Measurements from ENCODE around the gene MEGF10. TPM values are rescaled to one million over a fixed set of nuclear protein-coding genes. Genes with fewer than 3 reads are reported as not detected.

MEGF10 gene
- total RNA-seq, 1 experiment from 2014 or later: 0.02 TPM

DNA sequence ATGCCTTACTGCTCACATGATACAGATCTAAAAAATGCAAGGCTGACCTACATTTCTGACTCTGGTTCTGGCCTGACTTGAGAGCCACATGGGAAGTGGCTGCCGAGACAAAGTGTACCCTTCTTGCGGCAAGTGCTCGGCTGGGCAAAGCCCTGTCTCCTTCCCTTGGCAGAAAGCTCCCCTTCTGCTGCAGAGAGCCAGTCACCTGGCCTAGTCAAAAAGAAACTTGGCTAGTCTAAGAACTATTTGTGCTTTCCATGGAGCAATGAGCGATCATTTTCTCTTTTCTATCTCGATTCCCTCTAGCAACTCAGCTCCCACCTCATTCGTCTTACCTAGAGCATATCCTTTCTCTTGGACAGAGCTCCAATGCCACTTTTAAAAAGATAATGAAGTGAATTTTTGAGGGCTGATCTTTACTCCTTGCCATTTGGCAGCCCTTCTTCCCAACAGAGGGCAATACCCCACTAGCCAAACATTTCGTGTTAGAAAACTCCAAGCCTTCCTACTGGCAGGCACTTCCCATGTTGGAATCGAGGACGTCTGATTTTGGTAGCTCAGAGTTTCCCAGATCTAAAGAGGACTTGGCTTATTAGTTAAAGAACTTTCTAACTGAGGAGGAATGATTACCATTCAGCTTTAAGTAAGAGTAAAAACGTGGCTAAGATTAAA lies 118.8 kb downstream of the MEGF10 start:
- DNase-seq (ENCODE audit: extremely low read depth, low read depth): no peak

DNA sequence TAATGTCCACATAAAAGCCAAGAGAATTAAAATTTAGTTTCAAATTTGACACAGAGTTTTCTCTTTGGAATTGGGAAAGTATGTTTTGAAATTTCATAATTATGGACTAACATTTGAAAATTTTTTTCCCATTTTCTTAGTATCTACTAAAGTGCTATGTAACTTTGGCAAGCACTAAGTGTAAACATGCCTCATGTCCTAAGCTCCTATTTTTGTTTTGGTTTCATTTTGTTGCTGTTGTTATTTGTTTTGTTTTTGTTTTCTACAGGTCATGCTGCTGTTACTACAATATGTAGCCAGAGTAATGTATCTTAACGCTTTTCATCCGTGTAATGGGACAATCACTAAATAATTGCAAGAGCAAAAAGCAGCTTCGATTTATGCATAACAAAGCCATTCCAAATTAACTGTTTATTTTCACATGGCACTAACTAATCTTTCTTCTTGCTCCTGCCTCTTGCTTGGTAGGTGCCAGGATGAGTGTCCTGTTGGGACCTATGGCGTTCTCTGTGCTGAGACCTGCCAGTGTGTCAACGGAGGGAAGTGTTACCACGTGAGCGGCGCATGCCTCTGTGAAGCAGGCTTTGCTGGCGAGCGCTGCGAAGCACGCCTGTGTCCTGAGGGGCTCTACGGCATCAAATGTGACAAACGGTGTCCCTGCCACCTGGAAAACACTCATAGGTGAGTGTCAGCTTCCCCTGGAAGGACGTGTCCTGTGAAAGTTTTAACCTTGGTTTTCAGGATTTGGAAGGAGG lies 119.5 kb downstream of the MEGF10 start:
- DNase-seq (ENCODE audit: extremely low read depth, low read depth): no peak

DNA sequence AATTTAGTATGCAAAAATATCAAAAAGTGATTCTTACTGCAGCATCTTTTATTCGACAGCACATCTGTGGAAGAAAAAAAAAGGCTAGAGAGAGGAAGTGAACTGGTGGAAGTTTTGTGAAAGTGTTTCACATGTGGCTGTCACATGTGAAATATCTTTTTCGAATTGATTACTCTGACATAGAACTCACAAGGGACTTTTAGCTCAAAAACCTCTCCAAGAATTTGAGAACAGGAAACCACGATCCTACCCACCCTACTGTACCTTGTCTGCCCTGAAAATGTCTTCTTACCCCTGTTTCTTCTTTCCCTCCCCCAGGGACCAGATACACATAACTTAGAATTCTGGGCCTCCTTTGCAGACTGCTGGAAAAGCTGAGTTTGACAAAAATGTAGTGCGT lies 120.4 kb downstream of the MEGF10 start:
- no peak for DNase-seq (ENCODE audit: extremely low read depth, low read depth)

DNA sequence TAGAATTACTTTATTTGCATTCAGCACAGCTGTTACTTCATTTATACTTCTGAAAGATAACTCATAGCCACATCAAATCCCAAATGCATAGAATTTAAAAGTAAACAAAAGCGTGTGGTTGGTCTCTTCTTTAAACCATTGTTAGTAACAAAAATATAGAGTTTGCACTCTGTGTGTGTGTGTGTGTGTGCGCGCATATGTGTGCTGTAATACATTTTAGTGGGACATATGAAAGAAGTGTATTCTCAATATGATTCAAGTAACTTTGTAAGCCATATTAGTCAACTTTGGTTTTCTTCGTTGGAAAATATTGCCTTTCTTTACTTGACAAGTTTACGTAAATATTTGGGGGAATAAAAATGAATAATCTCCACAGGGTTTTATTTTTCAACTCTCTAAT lies 120.8 kb downstream of the MEGF10 start:
- no peak for DNase-seq (ENCODE audit: extremely low read depth, low read depth)

DNA sequence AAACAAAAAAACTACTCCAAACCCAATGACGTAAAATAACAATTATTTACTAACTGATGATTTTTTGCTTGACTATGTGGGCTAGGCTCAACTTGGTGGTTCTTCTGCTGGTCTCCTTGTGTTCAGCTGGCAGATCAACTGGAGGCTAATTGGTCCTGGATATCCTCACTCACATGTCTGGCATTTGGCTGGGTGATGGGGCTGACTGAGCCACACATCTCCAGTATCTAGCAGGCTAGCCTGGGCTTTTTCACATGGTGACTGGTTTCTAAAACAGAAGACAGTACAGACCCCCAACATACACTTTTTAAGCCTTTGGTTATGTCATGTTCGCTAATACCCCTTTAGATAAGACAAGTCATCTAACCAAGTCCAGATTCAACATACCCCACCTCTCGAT lies 122.1 kb downstream of the MEGF10 start:
- DNase-seq (ENCODE audit: extremely low read depth, low read depth): no peak

DNA sequence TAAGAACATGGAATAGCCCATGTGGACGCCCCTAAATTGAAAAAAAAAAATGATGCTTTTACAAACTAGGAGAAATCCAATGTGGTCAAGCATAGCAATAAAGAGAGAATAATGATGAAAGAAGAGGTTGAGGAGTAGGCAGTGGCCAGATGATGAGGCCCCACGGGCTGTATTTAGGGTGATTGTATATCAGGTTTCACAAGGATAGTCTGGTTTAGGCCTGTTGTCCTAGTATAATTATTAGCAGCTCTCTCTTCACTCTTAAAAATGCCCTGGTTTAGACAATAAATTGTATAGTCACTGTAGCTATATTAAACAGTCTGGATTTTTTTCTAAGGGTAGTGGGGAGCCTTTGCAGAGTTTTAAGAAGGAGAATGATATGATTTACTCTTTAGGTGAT lies 124.4 kb downstream of the MEGF10 start:
- DNase-seq (ENCODE audit: extremely low read depth, low read depth): no peak

DNA sequence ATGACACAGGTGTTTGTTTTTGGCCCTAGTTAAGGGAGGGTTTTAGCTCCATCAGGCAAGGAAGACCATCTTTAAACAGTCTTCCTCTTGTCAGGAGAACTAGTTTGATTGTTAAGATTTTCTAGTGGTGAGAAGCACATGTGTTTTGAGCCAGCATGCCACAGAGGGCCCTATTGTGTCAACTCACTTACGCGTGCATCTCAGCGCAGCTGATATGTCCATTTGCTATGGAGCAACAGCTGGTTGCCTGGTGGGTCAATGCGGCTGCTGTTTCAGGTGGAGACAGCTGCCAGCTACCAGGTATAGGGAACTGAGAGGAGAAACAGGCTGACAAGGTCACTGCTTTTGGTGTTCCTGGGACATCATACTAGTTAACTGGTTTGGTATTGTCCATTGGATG lies 126.3 kb downstream of the MEGF10 start:
- DNase-seq (ENCODE audit: extremely low read depth, low read depth): no peak

DNA sequence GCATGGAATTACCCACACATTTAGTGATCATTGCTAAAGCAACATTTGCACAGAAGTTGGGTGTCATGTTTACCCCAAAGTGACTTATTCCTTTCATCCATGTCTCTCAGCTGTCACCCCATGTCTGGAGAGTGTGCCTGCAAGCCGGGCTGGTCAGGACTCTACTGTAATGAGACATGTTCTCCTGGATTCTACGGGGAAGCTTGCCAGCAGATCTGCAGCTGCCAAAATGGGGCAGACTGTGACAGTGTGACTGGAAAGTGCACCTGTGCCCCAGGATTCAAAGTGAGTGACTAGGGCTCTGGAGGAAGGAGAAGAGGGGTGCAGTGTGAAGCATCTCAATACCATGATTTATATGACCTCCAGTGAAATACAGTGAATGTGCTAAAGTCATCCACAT lies 126.9 kb downstream of the MEGF10 start:
- DNase-seq (ENCODE audit: extremely low read depth, low read depth): no peak

DNA sequence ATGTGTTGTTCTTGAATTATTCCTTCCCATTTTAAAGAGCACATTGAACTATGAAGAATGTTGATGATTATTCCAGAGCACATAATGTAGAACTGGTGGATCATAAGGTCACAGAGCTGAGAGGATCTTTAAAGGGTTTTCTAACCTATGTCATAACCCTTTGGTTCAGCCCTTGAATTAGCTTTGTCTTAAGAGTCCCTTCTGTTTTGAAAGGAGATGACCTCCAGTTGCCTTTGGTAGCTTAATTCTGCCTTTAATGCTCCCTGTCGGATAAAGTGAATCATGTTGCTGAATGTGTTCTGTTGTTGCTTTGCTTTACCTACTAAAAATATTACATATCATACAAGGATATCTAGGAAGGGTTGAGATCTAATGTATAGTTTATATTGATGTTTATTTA lies 127.8 kb downstream of the MEGF10 start:
- DNase-seq (ENCODE audit: extremely low read depth, low read depth): no peak

DNA sequence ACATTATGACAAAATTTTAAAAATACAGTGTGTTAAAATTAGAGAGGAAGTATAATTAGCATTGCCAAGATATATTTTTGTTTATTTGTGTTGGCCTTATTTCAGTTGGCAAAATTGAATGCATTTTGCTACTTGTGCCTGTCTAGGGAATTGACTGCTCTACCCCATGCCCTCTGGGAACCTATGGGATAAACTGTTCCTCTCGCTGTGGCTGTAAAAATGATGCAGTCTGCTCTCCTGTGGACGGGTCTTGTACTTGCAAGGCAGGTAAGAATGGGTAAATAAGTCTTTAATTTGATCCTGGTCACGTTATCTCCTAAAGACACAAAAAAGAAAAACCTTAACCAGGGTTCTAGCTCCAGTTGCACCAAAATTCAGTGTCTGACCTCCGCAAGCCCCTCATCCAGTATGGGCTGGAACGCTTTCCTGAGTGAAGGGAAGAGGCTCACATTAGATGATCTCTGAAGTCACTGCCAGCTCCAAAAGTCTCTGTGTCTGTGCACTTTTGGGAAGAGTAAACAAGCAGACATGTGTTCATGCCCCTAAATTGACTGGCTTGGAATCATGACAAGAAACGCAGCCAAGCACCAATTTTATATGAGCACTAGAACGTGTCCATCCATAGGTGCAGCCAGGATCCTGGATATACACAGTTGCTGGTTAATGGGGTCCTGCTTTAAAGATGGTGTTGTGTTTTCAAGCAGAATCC lies 128.5 kb downstream of the MEGF10 start:
- DNase-seq (ENCODE audit: extremely low read depth, low read depth): no peak

DNA sequence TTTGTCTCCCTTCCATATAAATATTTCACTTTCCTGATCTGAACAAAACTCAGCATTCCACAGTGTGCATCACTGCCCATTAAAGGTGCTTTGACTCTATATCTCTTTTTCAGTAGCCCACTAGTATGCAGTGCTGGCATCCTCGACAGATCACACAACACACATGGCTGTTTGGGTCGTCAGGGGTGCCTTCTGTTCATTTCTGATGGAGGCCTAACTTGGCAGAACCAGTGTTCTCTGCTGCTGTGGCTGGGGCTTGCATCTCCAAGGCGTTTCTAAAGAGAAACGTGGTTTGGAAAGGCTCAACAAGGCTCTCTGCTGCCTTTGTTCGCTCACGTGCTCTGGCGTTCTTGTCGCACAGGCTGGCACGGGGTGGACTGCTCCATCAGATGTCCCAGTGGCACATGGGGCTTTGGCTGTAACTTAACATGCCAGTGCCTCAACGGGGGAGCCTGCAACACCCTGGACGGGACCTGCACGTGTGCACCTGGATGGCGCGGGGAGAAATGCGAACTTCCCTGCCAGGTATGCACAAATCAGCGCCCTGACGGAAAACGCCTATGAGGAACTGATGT lies 129.2 kb downstream of the MEGF10 start:
- no peak for DNase-seq (ENCODE audit: extremely low read depth, low read depth)

DNA sequence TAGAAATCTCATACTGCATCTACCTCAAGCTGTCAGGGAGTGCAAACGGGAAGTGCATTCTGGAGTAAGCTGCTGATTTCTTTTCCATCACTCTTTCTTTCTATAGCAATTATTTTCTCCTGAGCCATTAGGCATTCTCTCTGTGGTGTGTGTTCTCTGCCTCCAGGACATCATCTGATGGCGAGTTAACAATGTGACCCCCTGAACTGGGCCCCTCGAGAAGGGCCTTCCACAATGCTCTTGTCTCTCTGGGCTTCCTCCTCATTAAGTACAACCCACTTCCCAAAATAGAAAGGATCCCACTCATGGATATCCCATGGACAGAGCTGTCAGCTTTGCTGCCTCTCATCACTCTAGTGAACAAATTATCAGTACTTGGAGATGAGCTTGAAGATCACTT lies 130.2 kb downstream of the MEGF10 start:
- no peak for DNase-seq (ENCODE audit: extremely low read depth, low read depth)

DNA sequence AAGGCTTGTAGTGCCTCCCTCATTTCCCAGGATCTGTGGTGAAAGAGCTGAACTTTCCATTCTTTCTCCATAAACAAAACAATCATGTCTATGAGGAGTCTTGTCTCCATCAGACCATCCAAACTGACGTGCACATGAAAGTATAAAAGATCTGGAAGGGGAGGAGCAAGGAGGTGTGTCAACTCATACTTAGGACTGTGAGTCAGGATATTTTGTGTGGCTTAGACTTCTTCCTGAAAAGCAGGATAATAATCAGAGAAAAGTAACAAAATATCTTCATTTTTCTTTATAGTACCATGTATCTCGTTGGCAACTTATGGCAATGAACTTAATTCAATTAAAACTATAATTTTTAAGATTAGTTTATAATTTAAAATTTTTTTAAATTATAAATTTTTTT lies 130.9 kb downstream of the MEGF10 start:
- no peak for DNase-seq (ENCODE audit: extremely low read depth, low read depth)

DNA sequence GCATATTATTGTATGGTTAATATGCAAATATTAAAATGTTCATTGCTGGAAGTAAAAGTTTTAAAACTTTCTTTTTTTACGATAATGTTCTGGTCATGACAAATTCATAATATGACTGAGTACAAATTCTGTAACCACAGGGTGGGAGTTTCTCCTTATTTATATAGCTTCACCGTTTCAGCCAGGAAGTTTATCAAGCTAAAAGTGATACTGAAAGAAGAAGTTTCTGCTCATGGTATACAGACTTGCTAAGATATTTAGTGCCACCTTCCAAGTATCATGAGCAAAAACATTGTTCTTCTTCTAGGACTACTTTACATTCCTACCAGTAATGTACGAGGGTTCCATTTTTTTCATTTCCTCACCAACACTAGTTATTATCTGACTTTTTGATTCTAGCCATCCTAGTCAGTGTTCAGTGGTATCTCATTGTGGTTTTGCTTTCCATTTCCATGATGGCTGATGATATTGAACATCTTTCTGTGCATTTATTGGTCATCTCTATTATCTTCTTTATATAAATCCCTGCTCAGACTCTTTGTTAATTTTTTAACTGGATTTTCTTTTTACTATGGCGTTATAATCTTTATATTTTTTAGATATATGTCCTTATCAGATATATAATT lies 132.7 kb downstream of the MEGF10 start:
- no peak for DNase-seq (ENCODE audit: extremely low read depth, low read depth)

DNA sequence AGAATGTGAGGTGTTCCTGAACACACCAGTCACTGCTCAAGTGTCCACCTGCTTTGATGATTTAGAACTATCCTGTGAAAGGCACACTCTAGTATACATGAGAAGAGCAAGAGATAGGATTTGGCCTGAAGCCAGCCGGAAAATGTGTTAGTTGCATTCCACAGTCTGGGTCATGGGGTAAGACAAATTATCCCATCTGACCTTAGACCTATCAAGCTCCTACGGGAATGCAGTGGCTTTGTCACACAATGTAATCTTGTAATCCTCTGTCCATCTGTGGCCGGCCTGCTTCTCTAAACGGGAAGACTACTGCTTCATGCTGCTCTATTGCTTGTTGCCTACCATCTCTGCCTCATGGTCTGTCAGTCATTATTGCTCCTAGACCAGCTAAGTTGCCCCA lies 134.4 kb downstream of the MEGF10 start:
- DNase-seq (ENCODE audit: extremely low read depth, low read depth): no peak

DNA sequence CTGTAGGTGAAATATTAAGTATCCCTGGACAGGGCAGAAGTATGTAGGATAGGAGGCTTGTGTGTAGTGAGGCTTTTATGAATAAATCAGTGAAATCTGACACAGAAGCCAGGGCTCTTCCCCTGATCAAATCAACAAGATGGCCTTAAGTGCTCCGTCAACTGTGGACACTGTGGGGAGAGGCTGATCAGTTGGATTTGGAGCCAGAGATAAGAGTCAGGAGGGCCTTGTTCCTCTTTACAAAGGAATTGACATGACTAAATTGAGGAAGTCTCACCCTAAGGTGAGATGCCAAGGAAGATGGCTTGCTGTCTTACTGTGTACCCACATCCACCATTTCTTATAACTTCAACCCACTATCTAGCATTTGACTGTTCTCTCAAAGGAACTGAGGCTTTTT lies 135.3 kb downstream of the MEGF10 start:
- DNase-seq (ENCODE audit: extremely low read depth, low read depth): no peak

DNA sequence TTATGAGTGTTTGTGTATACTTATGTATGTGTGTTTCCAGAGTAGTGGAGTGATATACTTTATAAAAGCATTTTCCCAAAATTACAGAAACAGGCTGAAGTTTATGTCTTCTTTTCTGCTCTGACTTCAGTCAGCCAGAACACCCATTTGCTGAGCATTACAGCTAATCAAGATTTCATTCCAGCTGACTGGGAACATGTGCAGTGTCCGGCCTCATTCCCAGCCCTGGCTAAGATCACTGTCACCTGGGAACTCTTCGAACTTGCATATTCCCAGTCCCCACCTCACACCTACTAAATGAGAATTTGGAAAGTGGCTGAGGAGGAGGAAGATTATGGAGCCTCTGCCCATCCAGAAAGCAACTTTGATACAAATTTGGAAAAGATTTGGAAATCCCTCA lies 136.1 kb downstream of the MEGF10 start:
- no peak for DNase-seq (ENCODE audit: extremely low read depth, low read depth)

DNA sequence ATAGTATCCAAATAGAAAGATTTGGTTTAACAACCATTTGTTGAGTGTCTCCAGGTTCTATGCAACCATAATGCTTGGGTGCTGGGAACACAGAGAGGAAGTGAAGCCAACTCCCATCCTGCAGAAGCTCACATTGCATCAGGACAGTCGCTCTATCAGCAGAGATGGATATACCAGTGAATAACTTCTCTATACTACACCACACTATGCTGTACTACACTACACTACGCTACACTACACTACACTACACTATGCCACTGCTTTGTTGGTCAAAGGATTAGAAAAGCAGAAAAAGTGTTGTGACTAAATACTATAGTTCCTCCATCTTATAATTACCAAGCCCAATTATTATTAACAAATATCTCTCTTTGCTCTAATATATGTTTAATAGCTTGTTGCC lies 137.7 kb downstream of the MEGF10 start:
- DNase-seq (ENCODE audit: extremely low read depth, low read depth): no peak

DNA sequence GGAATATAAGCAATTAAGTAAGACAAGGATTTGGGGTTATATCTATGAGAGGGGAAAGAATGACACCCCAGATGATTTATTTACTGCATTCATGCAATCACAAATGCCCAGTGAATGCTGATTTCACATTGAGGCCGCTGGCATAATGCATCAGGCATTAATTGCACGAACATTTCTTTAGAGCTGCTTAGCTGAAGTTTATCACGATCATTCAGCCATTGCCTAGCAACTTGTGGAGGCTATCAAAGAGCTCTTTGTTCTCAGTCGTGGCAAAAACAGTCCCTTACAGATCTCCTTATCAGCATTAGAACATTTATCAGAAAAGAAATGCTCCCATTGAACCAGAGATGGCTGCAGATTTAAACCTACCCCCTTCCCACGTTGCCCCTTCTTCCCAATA lies 138.2 kb downstream of the MEGF10 start:
- no peak for DNase-seq (ENCODE audit: extremely low read depth, low read depth)

DNA sequence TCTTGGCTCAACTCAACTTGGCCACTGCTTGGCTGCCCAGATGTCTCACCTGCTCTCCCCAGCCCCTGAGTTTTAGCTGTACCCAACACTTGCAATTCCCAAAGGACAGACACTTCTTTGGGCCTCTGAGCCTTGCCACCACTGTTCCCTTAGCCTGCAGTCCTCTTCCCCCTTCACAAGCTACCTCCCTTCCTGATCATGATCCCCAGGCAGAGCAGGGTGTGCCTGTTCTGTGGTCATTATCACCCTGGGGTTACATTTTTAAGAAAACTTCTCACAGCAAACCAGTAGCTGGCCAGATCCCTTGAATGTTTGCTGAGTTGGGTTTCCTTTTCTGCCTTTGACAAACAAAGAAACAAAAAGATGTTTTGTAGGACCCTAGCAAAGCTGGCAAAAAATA lies 139.3 kb downstream of the MEGF10 start:
- no peak for DNase-seq (ENCODE audit: extremely low read depth, low read depth)

DNA sequence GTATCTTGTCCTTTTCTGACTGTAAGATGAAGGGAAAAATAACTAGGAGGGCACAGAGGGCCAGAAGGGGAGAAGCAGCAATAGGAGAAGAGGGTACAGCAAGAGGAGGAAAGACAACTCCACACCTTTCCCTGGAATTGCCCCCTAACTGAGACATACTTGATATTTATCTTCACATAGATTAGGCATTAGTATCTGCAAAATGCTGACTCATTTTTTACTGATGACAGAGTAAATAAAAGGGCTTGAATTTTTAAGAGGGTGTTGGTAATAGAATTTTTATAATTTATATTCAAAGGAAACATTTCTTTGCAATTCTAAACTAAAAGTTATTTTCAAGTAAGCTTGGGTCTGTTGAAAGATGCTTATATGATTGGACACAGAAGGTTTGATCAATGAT lies 140.0 kb downstream of the MEGF10 start:
- DNase-seq (ENCODE audit: extremely low read depth, low read depth): no peak

Data from NCI-H460 (cell line).